Lower leg skin (tissue), 3 donors: ENCODE data around the gene CDC20.

Experiments
- POLR2A ChIP-seq, 2 donors: fragments of 450-650 bp; IDR thresholded peaks; one replicate each; pipeline ENCODE4 v1.6.1; 2016 to 2017; ENCODE audit warnings: antibody characterized with exemption in 2 of 2, mild to moderate bottlenecking in 1 of 2, moderate library complexity in 1 of 2
- TF ChIP-seq, protein P1 (sequence below), 3 donors: fragments of 450-650 bp; IDR thresholded peaks; one replicate each; pipeline ENCODE4 v1.5.1; 2016; ENCODE audit warnings: antibody characterized with exemption in 3 of 3, mild to moderate bottlenecking in 3 of 3, moderate library complexity in 2 of 3

DNA sequence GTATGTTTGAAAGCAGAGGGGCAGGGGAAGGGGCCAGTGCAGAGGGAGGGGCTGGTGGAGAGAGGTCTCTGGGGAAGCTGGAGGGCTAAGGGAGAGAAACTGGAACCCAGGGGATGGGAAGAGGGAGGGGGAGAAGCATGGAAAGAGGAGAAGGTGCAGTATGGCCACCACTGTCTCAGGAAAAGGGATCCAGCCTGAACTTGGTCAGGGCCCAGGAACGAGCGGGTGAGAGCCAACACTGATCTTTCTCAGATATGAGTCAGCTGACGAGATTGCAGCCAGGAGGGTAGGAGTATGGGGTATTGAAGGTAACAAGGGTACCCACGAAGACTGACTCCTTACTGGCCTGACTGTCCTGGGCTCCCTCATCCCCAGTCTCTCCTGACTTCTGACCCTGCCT, 40.0 kb upstream of the CDC20 start:
- TF ChIP-seq, protein P1, sequence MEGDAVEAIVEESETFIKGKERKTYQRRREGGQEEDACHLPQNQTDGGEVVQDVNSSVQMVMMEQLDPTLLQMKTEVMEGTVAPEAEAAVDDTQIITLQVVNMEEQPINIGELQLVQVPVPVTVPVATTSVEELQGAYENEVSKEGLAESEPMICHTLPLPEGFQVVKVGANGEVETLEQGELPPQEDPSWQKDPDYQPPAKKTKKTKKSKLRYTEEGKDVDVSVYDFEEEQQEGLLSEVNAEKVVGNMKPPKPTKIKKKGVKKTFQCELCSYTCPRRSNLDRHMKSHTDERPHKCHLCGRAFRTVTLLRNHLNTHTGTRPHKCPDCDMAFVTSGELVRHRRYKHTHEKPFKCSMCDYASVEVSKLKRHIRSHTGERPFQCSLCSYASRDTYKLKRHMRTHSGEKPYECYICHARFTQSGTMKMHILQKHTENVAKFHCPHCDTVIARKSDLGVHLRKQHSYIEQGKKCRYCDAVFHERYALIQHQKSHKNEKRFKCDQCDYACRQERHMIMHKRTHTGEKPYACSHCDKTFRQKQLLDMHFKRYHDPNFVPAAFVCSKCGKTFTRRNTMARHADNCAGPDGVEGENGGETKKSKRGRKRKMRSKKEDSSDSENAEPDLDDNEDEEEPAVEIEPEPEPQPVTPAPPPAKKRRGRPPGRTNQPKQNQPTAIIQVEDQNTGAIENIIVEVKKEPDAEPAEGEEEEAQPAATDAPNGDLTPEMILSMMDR (IDR thresholded peaks at IDR 0.05): no peak
- no peak for TF ChIP-seq POLR2A (IDR thresholded peaks at IDR 0.05)
